WI38 (cell line): Measurements from ENCODE around the gene TOP2B.

Experiments used
- H3K4me3 ChIP-seq: 2 replicates; pipeline ENCODE4 v1.5.1; 2011; ENCODE audit warnings: low read depth, mild to moderate bottlenecking, control low read depth, low read length
- CTCF ChIP-seq: IDR thresholded peaks from 2 replicates; pipeline ENCODE4 v1.5.1; 2012; ENCODE audit warnings: low read depth, mild to moderate bottlenecking, control low read depth, low read length

Gene TOP2B

GRCh38 chr3:25695731-25696420, 31.2 kb upstream of the TOP2B start:
- TF ChIP-seq CTCF, result no peak

GRCh38 chr3:25693238-25693637, 28.5 kb upstream of the TOP2B start:
- TF ChIP-seq CTCF, result no peak
- H3K4me3 ChIP-seq, result no peak overlapping the region

More at GRCh38 chr3:25695731-25696420, 31.2 kb upstream of the TOP2B start:
- no peak overlapping the region for H3K4me3 ChIP-seq

GRCh38 chr3:25692341-25692740, 27.6 kb upstream of the TOP2B start:
- no peak overlapping the region for H3K4me3 ChIP-seq
- TF ChIP-seq CTCF, result no peak

- no peak for TF ChIP-seq CTCF
- H3K4me3 ChIP-seq, result no peak overlapping the region
These were observed 26.2 kb upstream of the TOP2B start for GRCh38 chr3:25690768-25691533.

- no peak for TF ChIP-seq CTCF
These were observed 24.5 kb upstream of the TOP2B start for GRCh38 chr3:25689226-25689625.

GRCh38 chr3:25687742-25688141, 23.0 kb upstream of the TOP2B start:
- H3K4me3 ChIP-seq, result no peak overlapping the region
- TF ChIP-seq CTCF, result no peak

More at GRCh38 chr3:25689226-25689625, 24.5 kb upstream of the TOP2B start:
- H3K4me3 ChIP-seq, result no peak overlapping the region

- TF ChIP-seq CTCF, result no peak
- no peak overlapping the region for H3K4me3 ChIP-seq
These were observed 22.1 kb upstream of the TOP2B start for GRCh38 chr3:25686766-25687165.
